ENCODE measurements around the gene KRTAP4-9.
"Not testable (repeated sequence)": the region's sequence is repeated elsewhere in the genome, so short reads cannot be mapped to it uniquely, and the experiment has no call there.

Gene KRTAP4-9

GRCh38 chr17:41098042-41098441 lies 7.1 kb upstream of the KRTAP4-9 start, which contains the start of gene KRTAP4-8:
Gene KRTAP4-8, minus strand, starts transcription at chr17:41098142. Its CDS starts 58 bp downstream, at chr17:41098084.
- no peak for DNase-seq (ENCODE audit: low spot score)

- DNase-seq (ENCODE audit: low spot score), result no peak
These were observed 6.7 kb upstream of the KRTAP4-9 start for GRCh38 chr17:41098481-41098880.

GRCh38 chr17:41099682-41100480 lies 5.3 kb upstream of the KRTAP4-9 start:
- DNase-seq (ENCODE audit: low spot score), result not testable (repeated sequence)

- no peak for DNase-seq (ENCODE audit: low spot score)
These were observed 3.5 kb upstream of the KRTAP4-9 start, which contains the start of gene KRTAP4-16 for GRCh38 chr17:41101586-41102259. Gene KRTAP4-16, minus strand, starts transcription at chr17:41102209. Its CDS starts 0 bp downstream, at chr17:41102209.

- DNase-seq (ENCODE audit: low spot score), result no peak
These were observed 1.3 kb upstream of the KRTAP4-9 start for GRCh38 chr17:41103896-41104295.

- not testable (repeated sequence) for DNase-seq (ENCODE audit: low spot score)
These were observed 677 bp upstream of the KRTAP4-9 start for GRCh38 chr17:41104386-41105038.

GRCh38 chr17:41107941-41108450 lies 2.8 kb downstream of the KRTAP4-9 start:
- DNase-seq (ENCODE audit: low spot score), result no peak

GRCh38 chr17:41108728-41109386 lies 3.7 kb downstream of the KRTAP4-9 start:
- DNase-seq (ENCODE audit: low spot score), result not testable (repeated sequence)

- no peak for DNase-seq (ENCODE audit: low spot score)
These were observed 6.1 kb downstream of the KRTAP4-9 start for GRCh38 chr17:41111151-41111885.

GRCh38 chr17:41116297-41116696 lies 11.1 kb downstream of the KRTAP4-9 start:
- no peak for DNase-seq (ENCODE audit: low spot score)

- DNase-seq (ENCODE audit: low spot score), result not testable (repeated sequence)
These were observed 12.7 kb downstream of the KRTAP4-9 start, which contains the start of gene KRTAP4-11 for GRCh38 chr17:41117846-41118386. Gene KRTAP4-11, minus strand, starts transcription at chr17:41118373. Its CDS starts 58 bp downstream, at chr17:41118315.

- no peak for DNase-seq (ENCODE audit: low spot score)
These were observed 13.5 kb downstream of the KRTAP4-9 start for GRCh38 chr17:41118721-41119120.

- not testable (repeated sequence) for DNase-seq (ENCODE audit: low spot score)
These were observed 14.8 kb downstream of the KRTAP4-9 start for GRCh38 chr17:41119696-41120690.

GRCh38 chr17:41121742-41122141 lies 16.6 kb downstream of the KRTAP4-9 start:
- no peak for DNase-seq (ENCODE audit: low spot score)

- not testable (repeated sequence) for DNase-seq (ENCODE audit: low spot score)
These were observed 18.3 kb downstream of the KRTAP4-9 start for GRCh38 chr17:41123292-41123990.

GRCh38 chr17:41123991-41124371 lies 18.8 kb downstream of the KRTAP4-9 start, which contains the start of gene KRTAP4-12:
Gene KRTAP4-12, minus strand, starts transcription at chr17:41124182. Its CDS starts 60 bp downstream, at chr17:41124122.
- DNase-seq (ENCODE audit: low spot score), result not testable (repeated sequence)

- DNase-seq (ENCODE audit: low spot score), result no peak
These were observed 19.9 kb downstream of the KRTAP4-9 start for GRCh38 chr17:41125064-41125463.

GRCh38 chr17:41126412-41126811 lies 21.2 kb downstream of the KRTAP4-9 start:
- DNase-seq (ENCODE audit: low spot score), result no peak

GRCh38 chr17:41127371-41127770 lies 22.2 kb downstream of the KRTAP4-9 start:
- no peak for DNase-seq (ENCODE audit: low spot score)

Measured in left forelimb (tissue), 1 donor.